HG03045 (cell line): ENCODE measurements around the gene NECAP2.
"Not testable (repeated sequence)": the region's sequence is repeated elsewhere in the genome, so short reads cannot be mapped to it uniquely, and the experiment has no call there.

Source experiments
- ATAC-seq: cut with Tn5 transposase; IDR thresholded peaks from one replicate; pipeline ENCODE4 v1.9.1; 2021; ENCODE audit warnings: mild to moderate bottlenecking, moderate library complexity; ENCODE audit not compliant: unreplicated experiment

NECAP2 gene

DNA sequence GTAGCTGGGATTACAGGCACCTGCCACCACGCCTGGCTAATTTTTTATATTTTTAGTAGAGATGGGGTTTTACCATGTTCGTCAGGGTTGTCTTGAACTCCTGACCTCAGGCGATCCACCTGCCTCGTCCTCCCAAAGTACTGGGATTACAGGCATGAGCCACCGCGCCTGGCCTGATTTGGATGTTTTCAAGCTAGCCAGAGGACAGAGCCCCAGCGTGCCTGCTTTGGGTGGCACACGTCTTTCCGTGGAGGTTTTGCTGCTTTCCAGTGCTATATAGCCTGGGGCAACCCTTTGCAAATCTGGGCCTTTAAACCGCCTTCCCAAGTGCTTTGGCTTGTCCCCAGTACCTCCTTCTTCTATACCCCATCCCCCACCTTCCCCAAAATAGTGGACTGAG, 15.6 kb downstream of the NECAP2 start:
- not testable (repeated sequence) for ATAC-seq

DNA sequence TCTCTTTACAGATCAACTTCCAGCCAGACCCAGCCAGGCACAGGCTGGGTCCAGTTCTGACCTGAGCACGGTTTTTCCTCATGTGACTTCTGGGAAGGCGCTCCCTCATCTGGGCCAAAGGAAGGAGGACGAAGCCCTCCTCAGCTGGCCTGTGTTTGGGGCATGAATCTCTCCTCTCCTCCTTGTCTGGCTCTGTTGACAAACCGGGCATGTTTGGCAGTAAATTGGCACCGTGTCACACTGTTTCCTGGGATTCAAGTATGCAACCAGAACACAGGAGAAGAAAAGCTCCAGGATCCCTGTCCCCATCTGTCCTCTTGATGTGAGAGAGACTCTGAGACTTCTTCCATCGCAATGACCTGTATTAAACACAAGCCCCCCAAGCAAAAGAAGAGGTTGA, 18.3 kb downstream of the NECAP2 start:
- ATAC-seq: no peak

DNA sequence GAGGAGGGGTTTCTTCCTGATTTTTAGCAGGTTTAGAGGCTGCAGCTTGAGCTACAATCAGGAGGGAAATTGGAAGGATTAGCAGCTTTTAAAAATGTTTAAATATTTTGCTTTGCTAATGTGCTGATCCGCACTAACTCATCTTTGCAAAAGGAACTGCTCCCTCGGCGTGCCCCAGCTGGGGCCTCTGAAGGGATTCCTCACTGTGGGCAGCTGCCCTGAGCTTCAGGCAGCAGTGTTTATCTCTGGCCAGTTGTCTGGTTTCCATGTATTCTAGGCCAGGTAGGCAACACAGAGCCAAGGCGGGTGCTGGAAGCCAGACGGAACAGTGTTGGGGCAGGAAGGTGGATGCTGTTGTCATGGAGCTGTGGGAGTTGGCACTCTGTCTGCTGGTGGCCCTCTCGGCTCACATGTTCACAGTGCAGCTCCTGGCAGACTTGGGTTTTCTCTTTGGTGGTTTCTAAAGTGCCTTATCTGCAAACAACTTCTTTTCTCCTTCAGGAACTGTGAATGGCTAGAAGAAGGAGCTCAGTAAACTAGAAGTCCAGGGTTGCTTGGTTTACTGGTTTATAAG, 18.9 kb downstream of the NECAP2 start:
- ATAC-seq: no peak

DNA sequence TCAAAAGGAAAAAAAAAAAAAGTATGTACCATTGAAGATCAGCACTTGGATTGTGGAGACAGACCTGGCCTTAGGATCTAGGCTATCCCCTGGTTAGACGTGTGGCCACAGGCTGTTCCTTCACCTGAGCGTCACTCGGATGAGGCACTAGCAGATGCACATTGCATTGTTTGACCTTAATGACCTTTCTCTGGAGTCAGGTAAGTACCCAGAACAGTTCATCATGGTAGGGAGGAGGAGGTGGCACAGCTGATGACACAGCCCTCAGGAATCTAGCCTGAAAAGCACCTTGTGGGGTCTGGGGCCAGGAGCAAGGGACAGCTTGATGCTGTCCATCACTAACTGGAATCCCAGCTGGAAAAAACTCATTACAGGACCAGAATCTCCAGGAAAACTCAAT, 21.2 kb downstream of the NECAP2 start:
- no peak for ATAC-seq

DNA sequence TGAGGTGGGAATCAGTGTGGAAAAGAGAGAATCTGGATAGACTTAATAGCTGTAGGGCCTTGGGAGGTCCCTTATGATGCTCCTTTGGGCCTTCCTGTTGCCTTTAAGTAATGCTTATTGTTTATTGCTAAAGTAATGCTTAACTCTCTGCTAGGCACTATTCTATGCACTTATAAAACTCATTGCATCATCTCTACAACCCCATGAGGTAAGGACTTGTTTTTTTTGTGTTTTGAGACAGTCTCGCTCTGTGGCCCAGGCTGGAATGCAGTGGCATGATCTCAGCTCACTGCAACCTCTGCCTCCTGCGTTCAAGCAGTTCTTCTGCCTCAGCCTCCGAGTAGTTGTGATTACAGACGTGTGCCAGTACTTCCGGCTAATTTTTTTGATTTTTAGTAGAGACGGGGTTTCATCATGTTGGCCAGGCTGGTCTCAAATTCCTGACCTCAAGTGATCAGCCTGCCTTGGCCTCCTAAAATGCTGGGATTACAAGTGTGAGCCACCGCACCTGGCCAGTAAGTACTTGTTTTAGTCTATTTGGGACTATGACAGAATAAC, 22.3 kb downstream of the NECAP2 start:
- no peak for ATAC-seq

DNA sequence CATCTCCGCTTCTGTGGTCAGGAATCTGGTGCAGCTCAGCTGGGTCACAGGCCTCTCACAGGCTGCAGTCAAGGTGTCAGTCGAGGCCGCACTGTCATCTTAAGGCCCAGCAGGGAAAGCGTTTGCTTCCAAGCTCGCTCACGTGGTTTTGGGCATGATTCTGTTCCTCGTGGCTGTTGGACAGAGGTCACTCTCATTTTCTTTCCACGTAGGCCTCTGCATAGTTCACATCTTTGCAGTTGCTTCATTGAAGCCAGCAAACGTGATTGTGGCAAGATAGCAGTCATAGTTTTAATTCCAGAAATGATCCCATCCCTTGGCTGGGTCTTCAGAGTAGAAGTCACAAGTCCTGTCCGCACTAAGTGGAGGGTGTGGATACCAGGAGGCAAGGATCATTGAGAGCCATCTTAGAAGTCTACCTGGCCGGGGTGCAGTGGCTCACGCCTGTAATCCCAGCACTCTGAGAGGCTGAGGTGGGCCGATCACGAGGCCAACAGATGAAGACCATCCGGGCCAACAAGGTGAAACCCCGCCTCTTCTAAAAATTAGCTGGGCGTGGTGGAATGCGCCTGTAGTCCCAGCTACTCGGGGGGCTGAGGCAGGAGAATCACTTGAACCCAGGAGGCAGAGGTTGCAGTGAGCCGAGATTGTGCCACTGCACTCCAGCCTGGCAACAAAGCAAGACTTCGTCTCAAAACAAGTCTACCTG, 24.5 kb downstream of the NECAP2 start:
- no peak for ATAC-seq

DNA sequence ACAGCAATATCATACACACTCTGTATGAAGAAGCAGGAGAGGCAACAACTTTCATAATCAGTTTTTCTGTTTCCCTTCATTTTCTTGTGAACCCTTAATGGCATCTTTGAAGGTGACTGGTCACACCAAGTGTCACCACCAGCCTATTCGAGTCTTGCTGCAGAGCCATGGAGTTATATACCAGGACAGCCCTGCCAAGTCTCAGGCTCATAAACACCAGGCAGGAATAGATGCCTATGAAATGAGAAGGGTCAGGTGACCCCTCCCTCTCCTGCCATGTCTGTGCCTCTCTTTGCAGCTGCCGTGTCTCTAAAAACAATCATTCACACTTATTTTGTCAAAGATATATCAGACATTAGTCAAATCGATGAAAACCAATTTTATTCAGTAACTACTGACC, 28.0 kb downstream of the NECAP2 start:
- no peak for ATAC-seq

DNA sequence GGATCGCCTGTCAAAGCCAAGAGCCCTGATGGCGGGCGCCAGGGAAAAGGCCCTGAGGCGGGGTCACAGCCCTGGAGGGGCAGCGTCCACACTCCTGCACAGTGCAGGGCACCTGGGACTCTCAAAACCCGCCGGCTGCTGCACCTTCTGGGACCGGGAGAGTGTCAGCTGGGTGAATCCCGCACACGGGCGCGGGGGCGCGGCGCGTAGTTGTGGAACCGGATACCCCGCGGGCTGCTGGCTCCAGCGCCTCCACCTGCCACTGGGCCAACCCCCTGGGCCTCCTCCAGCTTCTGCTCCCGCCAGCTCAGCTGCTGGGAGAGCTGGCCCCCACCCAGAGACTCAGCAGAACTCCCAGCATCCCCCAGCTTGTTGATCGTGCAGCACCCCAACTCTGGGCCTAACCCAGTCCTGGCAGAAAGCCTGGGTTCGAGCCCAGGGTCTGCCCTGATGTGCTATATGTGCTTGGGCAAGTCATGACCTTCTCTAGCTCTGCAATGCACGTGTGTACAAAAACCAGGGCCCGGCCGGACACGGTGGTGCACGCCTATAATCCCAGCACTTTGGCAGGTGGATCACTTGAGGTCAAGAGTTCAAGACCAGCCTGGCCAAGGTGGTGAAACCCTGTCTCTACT, 33.8 kb downstream of the NECAP2 start:
- no peak for ATAC-seq

DNA sequence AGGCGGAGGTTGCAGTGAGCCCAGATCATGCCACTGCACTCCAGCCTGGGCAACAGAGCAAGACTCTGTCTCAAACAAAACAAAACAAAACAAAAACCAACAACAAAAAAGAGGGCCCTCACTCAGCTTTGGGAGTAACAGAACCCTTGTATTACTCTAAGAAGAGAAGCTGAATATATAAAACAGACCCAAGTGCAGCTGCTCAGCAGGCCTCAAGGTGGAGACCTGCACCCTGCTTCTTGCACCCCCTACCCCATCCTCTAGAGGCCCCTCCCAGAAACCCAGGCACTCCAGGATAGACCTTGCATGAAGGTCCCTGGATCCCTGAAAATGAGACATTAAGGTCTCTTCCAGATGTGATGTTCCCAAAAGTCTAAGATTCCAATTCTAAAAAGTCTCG, 34.4 kb downstream of the NECAP2 start:
- not testable (repeated sequence) for ATAC-seq

DNA sequence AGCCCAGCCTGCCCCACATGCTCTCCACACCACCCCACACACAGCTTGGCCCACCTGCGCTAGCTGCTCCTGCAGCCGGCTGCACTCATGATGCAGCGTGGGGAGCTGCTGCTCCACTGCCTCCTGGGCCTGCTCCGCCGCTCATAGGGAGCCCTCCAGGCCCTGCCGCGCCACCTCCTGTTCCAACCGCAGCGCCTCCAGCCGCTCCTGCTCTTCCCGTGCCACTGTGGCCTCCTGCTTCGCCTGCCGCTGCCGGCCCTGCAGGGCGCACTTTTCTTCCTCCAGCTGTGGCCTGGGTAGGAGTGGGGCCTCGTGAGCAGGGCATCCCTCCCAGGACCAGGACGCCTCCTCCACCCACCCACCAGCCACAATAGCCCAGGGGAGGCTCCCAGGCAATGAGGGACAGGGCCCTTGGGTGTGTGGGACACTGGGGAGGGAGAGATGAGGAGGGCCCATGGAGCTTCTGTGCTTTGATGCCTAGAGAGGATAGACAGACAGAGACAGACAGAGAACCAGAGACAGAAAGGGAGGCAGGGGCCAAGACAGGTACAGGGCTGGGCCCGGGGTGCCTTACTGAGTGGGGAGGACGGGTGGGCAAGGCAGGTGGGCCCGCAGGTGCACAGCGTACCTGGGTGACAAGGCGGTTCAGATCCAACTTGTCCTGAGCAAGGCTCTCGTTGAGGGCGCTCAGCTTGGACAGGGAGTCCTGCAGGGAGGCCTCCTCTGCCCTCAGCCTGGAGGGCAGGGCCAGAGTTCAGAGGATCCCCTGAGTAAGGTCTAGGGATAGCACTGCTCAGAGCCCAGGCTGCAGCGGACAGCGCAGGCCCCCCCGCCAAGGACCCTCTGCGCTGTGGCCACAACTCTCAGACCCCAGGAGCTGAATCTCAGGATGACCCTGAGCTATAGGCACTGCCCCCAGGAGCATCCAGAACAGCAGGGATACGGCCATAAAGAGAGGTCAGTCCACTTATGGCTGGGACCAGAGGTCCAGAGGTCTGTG, 35.5 kb downstream of the NECAP2 start:
- not testable (repeated sequence) for ATAC-seq

DNA sequence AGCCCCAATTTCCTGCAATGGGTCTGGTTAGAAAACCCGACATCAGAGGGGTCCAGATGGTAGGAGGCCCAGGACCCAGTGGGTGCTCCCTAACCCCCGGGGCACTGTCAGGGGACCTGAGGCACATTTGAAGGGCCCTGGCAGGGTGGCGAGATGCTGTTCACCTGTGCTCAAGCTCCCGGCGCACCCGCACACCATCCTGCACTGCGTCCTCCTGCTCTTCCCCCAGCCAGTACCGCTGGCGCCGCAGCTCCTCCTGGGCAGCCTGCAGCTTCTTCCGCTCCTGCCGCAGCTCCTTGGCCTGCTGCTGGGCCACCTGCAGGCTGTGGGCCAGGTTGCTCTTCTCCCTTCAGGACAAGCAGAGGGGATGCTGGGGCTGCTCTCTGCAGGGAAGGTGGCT, 37.6 kb downstream of the NECAP2 start:
- ATAC-seq: no peak

DNA sequence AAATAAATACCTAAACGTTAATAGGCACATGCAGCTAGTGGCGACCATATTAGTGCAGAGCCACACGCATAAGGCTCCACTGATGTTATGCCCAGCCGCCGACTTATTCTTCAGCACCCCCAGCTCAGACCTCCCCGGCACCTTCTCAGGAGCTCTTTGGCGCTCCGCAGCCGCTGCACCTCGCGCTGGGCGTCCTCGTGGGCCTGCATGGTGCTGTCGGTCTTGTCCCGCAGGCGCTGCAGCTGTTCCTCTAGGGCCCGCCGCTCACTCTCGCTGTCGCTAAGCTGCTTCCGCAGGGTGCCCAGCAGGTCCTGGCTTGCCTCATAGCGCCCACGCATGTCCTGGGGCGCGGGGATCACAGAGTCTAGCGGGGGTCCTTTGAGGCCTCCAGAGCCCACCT, 42.6 kb downstream of the NECAP2 start:
- ATAC-seq: not testable (repeated sequence)

DNA sequence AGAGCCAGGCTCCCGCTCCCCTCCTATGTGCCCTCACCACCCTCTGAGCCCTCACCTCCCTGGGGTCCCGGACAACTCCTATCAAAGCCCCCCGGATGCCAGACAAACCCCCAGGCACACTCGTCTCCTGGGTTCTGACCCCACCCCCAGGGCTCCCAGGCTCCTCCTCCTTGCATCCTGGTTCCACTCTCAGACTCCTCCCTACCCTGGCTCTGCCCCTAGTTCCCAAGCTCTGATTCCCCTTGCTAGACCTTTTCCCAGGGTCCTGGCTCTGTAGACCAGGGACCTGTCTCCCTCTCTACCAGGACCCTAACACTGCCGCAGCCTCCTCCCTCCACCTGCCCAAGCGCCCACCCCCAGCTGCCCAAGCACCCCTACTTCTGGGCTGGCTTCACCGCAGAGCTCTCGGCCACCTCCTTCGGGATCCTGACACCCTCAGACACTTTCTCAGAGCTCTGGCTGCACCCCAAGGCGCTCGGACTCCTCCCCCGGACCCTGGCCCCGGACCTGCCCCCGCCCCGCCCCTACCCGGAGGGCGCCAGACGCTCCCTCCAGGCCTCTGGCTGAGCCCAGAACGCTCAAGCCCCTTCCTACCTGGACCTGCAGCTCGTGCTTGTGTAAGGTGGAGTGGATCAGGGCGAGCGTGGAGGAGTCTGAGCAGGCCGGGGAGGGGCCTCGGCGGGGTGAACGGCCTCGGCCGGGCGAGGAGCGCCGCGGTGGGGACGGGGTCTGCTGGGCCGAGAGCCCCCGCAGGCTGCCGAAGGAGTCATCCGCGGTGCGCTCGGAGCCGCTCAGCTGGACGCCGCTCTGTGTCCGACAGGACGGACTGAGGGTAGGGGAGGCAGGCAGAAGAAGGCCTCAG, 43.3 kb downstream of the NECAP2 start:
- ATAC-seq: not testable (repeated sequence)

DNA sequence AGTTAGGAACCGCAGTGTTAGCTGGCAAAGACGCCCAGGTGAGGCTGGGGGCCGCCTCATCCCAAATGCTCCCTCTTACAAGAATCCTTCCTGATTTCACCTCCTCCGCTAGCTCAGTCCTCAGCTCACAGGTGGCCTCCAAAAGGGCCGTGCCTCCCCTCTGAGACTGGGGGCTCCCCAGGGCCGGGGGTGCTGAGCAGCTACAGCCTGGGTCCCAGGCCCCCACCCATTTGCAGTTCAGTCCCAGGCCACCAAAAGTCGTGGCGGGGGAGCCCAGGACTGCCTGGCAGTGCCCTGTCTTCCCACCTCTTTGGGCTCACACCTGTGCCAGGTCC, 43.9 kb downstream of the NECAP2 start:
- ATAC-seq: no peak

DNA sequence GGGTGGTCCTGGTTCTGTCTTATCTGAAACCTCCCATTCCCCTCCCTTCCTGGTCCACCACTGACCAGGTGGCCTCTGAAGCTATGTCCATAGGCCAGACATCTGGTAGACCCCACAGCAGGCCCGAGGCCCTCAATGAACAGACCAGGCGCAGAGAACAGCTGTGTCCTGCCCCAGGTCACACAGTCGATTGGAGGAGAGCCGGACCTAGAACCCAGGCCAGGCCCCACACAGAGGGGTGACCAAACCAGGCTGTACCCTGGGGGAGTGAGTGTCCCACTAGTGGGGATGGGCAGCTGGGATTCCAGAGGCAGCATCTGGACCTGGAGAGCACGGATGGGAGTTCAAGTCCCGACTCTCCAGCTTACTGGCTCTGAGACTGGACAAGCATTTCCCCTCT, 44.4 kb downstream of the NECAP2 start:
- ATAC-seq: no peak

DNA sequence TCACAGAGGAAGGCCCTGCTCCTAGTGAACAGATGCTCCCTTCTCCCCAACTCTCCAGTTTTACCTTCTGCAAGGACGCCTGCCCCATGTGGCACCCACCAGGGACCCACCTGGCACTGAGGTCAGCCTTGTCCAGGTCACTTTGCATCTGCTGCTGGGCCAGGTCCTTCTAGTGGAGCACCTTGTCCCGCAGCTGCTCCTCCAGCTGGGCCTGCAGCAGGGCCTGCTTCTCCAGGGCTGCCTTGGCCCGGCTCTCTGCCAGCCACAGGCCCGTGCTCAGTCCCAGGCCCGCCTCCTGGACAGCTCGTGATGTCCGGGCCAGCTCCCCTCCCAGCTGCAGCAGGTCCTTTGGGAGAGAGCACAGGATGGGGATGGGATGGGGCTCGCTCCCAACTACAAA, 45.8 kb downstream of the NECAP2 start:
- not testable (repeated sequence) for ATAC-seq

DNA sequence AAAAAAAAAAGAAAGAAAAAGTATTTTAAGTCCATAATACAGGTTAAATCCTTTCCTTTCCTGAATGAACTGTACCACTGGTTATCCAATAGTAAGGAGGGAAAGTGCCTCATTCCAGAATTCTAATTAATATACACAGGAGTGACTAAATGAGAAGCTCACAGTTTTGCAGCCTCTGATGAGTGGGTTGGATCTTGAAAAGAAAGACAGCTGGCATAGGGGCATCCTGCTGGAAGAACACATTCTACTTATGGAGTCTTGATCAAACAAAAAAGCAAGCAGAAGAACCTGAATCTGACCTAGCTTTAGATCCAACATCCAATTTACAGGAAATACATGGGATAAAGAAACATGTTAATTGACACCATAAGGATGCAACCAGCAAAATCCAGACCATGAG, 46.5 kb downstream of the NECAP2 start:
- ATAC-seq: not testable (repeated sequence)

DNA sequence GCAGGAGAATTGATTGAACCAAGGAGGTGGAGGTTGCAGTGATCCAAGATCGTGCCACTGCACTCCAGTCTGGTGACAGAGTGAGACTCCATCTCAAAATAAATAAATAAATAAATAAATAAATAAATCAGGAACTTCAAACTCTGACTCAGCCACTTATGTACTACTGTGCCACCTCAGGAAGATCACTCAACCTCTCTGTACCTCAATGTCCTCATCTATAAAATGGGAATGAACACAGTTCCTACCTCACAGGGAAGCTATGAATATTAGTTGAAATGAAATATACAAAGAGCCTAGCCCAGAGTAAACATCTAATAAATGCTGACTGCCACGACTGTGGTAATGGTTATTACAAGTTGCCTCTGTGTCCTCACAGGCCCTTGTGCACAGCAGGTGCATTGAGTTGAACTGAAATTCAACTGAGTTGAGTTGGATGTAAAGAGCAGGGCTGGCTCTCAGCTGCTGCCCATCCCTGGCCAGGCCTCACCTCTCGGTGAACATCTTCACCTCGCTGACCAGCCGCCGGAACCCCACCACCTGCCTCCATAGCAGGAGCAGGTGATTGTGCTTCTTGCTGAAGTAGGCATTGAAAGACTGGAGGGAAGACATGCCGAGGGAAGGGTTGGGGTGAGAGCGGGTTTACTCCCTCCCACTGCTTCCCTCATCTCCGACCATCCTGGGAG, 48.8 kb downstream of the NECAP2 start:
- ATAC-seq: not testable (repeated sequence)

DNA sequence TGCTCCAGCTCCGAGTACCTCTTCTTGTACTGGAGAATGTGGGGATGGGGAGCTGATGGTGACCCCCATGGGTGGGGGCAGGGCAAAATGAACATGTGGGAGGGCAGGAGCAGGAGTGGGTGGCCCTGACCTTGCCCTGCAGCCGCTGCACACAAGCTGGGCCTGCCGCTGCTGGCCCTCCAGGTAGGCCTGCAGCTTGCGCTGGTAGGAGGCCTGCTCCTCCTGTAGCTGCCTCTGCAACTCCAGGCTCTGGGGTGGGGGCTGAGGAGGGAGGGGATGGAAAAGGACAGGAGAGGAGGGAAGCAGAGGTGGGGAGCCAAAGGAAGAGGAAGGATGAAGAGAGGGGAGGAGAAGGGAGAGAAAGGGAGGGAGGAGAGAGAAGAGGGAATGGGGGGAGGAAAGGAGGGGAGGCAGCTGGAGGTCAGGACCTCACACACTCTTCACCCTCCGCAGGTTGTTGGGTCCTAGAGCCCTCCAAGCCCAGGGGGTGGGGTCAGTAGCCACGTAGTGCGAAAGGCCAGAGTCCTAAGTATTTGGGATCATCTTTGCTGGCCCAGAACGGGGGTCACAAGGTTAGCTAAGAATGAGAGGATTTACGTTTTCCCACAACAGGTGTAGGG, 50.6 kb downstream of the NECAP2 start:
- ATAC-seq: no peak
